GM21786 (cell line): ENCODE data around the gene SNAI3.

Source experiments
- ATAC-seq: cut with Tn5 transposase; IDR thresholded peaks from one replicate; pipeline ENCODE4 v1.9.1; 2021; ENCODE audit not compliant: unreplicated experiment

SNAI3 gene

GRCh38 chr16:88691924-88692560 lies 5.7 kb upstream of the SNAI3 start:
- no peak for ATAC-seq

- no peak for ATAC-seq
These were observed 5.0 kb upstream of the SNAI3 start for GRCh38 chr16:88691129-88691813.

- ATAC-seq = no peak
These were observed 4.2 kb upstream of the SNAI3 start for GRCh38 chr16:88690341-88691128.

GRCh38 chr16:88688013-88688778 lies 1.9 kb upstream of the SNAI3 start:
- no peak for ATAC-seq

GRCh38 chr16:88687676-88688012 lies 1.3 kb upstream of the SNAI3 start:
- no peak for ATAC-seq

- ATAC-seq = no peak
These were observed 908 bp upstream of the SNAI3 start for GRCh38 chr16:88687254-88687576.

- ATAC-seq = peak; percentile 12
These were observed 257 bp downstream of the SNAI3 start for GRCh38 chr16:88686062-88686438.

- ATAC-seq = no peak
These were observed 898 bp downstream of the SNAI3 start for GRCh38 chr16:88685156-88686061.

- no peak for ATAC-seq
These were observed 1.6 kb downstream of the SNAI3 start for GRCh38 chr16:88684569-88685155.

GRCh38 chr16:88681709-88682451 lies 4.4 kb downstream of the SNAI3 start:
- ATAC-seq = peak; percentile 73

GRCh38 chr16:88681084-88681680 lies 5.1 kb downstream of the SNAI3 start:
- no peak for ATAC-seq

- ATAC-seq = no peak
These were observed 5.7 kb downstream of the SNAI3 start for GRCh38 chr16:88680554-88681083.

GRCh38 chr16:88678224-88678979 lies 7.9 kb downstream of the SNAI3 start:
- no peak for ATAC-seq

GRCh38 chr16:88677721-88678120 lies 8.6 kb downstream of the SNAI3 start:
- ATAC-seq = no peak

GRCh38 chr16:88676502-88677242 lies 9.6 kb downstream of the SNAI3 start:
- ATAC-seq = no peak

GRCh38 chr16:88673716-88674379 lies 12.5 kb downstream of the SNAI3 start:
- ATAC-seq = peak; percentile 76

- ATAC-seq = no peak
These were observed 13.5 kb downstream of the SNAI3 start for GRCh38 chr16:88672776-88673175.
